Duodenal mucosa (tissue), 2 donors: ENCODE data around the gene PLEK.

Experiments
- H3K27ac ChIP-seq: one replicate; pipeline ENCODE4 v1.7.0; 2013; ENCODE audit warnings: low read depth, low read length
- H3K27me3 ChIP-seq, 2 donors: one replicate each; pipeline ENCODE4 v1.7.0; 2013; ENCODE audit warnings: low read length in 2 of 2, control low read depth in 1 of 2; ENCODE audit not compliant: insufficient read depth in 2 of 2, control insufficient read depth in 1 of 2
- H3K36me3 ChIP-seq, 2 donors: one replicate each; pipeline ENCODE4 v1.7.0; 2013; ENCODE audit warnings: low read length in 2 of 2, control low read depth in 1 of 2; ENCODE audit not compliant: insufficient read depth in 2 of 2, control insufficient read depth in 1 of 2
- H3K4me1 ChIP-seq, 2 donors: one replicate each; pipeline ENCODE4 v1.7.0; 2013; ENCODE audit warnings: low read length in 2 of 2, control low read depth in 1 of 2; ENCODE audit not compliant: insufficient read depth in 2 of 2, control insufficient read depth in 1 of 2
- H3K4me3 ChIP-seq, 2 donors: one replicate each; pipeline ENCODE4 v1.7.0; 2013; ENCODE audit warnings: low read length in 2 of 2, low read depth in 1 of 2
- H3K9ac ChIP-seq, 2 donors: one replicate each; pipeline ENCODE4 v1.7.0; 2013; ENCODE audit warnings: low read length in 2 of 2, low read depth in 1 of 2
- H3K9me3 ChIP-seq, 2 donors: one replicate each; pipeline ENCODE4 v1.7.0; 2013; ENCODE audit warnings: low read length in 2 of 2, control low read depth in 1 of 2; ENCODE audit not compliant: control insufficient read depth in 1 of 2

PLEK gene

DNA sequence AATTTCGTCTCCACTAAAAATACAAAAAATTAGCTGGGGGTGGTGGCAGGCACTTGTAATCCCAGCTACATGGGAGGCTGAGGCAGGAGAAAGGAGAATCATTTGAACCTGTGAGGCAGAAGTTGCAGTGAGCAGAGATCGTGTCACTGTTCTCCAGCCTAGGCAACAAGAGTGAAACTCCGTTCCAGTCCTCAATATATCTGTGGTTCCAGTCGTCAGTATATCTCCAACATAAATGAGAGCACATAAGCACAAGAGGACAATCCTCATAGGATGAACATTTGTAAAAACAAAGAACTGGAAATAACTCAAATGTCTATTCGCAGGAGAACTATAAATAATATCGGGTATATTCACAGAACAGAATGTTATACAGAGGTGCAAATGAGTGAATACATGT lies 13.1 kb upstream of the PLEK start:
- Histone ChIP-seq H3K27me3 (no peaks in the 10 kb centered on the region), H3K4me3 (no peak overlapping the region), H3K9me3 (no peaks in the 10 kb centered on the region), H3K4me1 (no peaks in the 10 kb centered on the region), H3K36me3 (no peaks in the 10 kb centered on the region), H3K9ac (no peak overlapping the region), H3K27ac (no peak overlapping the region)

GRCh38 chr2:68352651-68353391 lies 12.3 kb upstream of the PLEK start:
- Histone ChIP-seq H3K4me3 (no peak overlapping the region), H3K9ac (no peak overlapping the region), H3K27me3 (no peaks in the 10 kb centered on the region), H3K36me3 (no peaks in the 10 kb centered on the region), H3K27ac (no peak overlapping the region), H3K9me3 (no peaks in the 10 kb centered on the region), H3K4me1 (no peaks in the 10 kb centered on the region)

GRCh38 chr2:68356599-68357239 lies 8.4 kb upstream of the PLEK start:
- H3K36me3 ChIP-seq, result no peaks in the 10 kb centered on the region
- H3K27ac ChIP-seq, result no peak overlapping the region
- no peak overlapping the region for H3K4me3 ChIP-seq
- H3K9ac ChIP-seq, result no peak overlapping the region
- no peaks in the 10 kb centered on the region for H3K4me1 ChIP-seq
- no peaks in the 10 kb centered on the region for H3K27me3 ChIP-seq
- no peaks in the 10 kb centered on the region for H3K9me3 ChIP-seq

DNA sequence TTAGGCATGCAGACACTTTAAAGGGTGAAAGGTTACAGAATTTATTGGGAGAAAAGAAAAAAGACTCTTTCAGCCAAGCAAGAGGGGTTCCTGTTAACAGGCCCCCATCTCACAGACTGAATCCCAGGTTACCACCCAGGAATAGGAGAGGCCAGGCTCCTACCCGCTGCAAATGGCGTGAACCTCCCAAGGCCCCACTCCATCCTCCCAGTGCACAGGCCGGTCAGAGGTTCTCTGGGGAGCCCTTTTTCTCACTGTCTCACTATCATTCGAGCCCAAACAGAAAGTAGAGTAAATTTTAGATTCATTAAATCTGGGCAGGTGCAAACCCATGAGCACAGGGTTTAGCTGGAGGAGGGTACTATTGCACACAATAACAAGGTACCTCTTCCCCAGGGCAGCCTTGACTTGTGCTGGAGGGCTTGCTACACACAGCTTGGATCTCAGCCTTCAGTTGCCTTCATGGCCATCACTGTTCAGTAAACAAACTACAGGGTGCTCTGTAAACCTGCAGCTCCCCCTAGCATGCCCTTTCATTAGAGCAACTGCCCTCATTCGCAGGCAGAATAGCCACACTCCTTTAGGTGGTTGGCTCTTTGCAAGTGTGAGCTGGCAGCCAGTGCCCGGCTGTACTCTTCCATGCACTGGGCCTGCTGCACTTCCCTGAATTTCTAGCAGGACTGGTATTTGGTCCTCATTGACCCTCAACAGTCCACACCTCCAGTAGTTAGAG lies 7.3 kb upstream of the PLEK start:
- H3K9ac ChIP-seq, result no peak overlapping the region
- no peak overlapping the region for H3K27ac ChIP-seq
- H3K36me3 ChIP-seq, result no peaks in the 10 kb centered on the region
- no peaks in the 10 kb centered on the region for H3K27me3 ChIP-seq
- no peak overlapping the region for H3K4me3 ChIP-seq
- H3K4me1 ChIP-seq, result peaks cover 0 to 2% of the 10 kb centered on the region in 2 donors
- no peaks in the 10 kb centered on the region for H3K9me3 ChIP-seq

GRCh38 chr2:68359889-68360288 lies 5.2 kb upstream of the PLEK start:
- no peak overlapping the region for H3K9ac ChIP-seq
- H3K27me3 ChIP-seq, result no peaks in the 10 kb centered on the region
- no peak overlapping the region for H3K27ac ChIP-seq
- no peak overlapping the region for H3K4me3 ChIP-seq
- H3K9me3 ChIP-seq, result no peaks in the 10 kb centered on the region
- H3K36me3 ChIP-seq, result no peaks in the 10 kb centered on the region
- H3K4me1 ChIP-seq, result peaks cover 3 to 8% of the 10 kb centered on the region in 2 donors

DNA sequence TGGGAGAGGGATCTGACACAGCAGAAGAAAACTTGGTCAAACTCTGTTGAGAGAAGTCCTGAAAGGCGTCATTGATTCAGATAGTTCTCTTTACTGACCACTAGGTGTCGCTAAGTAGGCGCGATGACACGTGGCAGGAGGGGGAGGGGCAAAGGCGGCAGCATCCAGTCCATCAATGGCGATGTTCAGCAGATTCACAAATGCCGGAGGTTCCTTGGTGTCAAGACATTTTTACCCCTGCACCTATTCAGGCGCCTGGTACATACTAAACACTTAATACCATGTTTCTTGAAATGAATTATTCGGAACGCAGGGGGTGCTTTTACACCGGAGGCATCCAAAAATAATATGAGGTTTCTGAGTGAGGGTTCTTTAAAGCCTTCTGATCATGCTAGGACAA lies 3.0 kb upstream of the PLEK start:
- Histone ChIP-seq H3K9ac (no peak overlapping the region), H3K4me3 (no peak overlapping the region)

GRCh38 chr2:68362749-68363148 lies 2.3 kb upstream of the PLEK start:
- no peaks in the 10 kb centered on the region for H3K9me3 ChIP-seq
- H3K36me3 ChIP-seq, result no peaks in the 10 kb centered on the region
- H3K4me3 ChIP-seq, result peak overlapping the region in 1 of 2 donors; percentile 42
- H3K27me3 ChIP-seq, result no peaks in the 10 kb centered on the region
- H3K27ac ChIP-seq, result no peak overlapping the region
- peak overlapping the region; percentile 2 to 11 for H3K9ac ChIP-seq
- H3K4me1 ChIP-seq, result peaks cover 3 to 18% of the 10 kb centered on the region in 2 donors

More for the DNA sequence above, 3.0 kb upstream of the PLEK start:
- Histone ChIP-seq H3K27me3 (no peaks in the 10 kb centered on the region), H3K4me1 (peaks cover 3 to 13% of the 10 kb centered on the region in 2 donors), H3K9me3 (no peaks in the 10 kb centered on the region), H3K27ac (no peak overlapping the region), H3K36me3 (no peaks in the 10 kb centered on the region)

DNA sequence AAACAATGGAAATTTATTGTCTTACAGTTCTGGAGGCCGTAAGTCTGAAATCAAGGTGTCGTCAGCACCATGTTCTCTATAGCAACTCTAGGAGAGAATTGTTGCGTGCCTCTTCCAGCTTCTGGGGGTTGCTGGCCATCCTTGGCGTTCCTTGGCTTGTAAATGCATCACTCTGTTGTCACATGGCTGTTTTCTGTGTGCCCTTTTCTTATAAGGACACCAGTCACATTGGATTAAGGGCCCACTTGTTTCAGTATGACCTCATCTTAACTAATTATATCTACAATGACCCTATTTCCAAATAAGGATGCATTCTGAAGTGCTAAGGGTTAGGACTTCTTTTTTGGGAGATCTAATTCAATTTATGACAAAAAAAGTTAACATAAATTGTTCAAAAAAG lies 1.4 kb upstream of the PLEK start:
- Histone ChIP-seq H3K4me1 (peaks cover 11 to 24% of the 10 kb centered on the region in 2 donors), H3K27me3 (no peaks in the 10 kb centered on the region), H3K4me3 (no peak overlapping the region), H3K9me3 (no peaks in the 10 kb centered on the region), H3K9ac (no peak overlapping the region), H3K27ac (no peak overlapping the region), H3K36me3 (no peaks in the 10 kb centered on the region)

DNA sequence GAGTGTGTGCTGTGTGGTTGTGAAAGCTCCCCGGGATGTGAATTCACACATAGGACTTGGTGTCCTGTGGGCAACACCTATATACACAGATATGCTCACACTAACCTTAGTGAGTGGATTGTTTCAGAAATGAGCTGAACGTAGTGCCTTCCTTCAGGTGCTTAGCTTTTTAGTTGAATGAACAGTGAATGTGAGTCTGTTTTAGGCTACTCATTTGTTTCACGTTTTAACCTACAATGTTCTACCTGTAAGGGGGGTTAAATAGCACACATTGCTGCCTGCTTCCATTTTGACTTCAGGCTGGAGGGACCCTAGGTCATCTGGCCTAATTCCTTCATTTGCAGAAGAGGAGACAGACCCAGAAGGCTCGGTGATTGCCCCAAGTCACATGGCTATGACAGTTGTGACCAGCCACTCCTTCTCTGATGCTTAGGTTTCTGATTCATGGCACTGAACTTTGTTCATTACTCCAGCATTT lies 1.0 kb downstream of the PLEK start:
- Histone ChIP-seq H3K4me3 (peak overlapping the region; percentile 63 to 65), H3K4me1 (peaks cover 17 to 29% of the 10 kb centered on the region in 2 donors), H3K9me3 (no peaks in the 10 kb centered on the region), H3K27ac (peak overlapping the region; percentile 13), H3K27me3 (no peaks in the 10 kb centered on the region), H3K36me3 (no peaks in the 10 kb centered on the region), H3K9ac (peak overlapping the region in 1 of 2 donors; percentile 48)
